PFSK-1 (cell line): ENCODE measurements around the gene MTUS2.

Experiments
- FOXP2 ChIP-seq: optimal IDR thresholded peaks from 2 replicates; pipeline ENCODE3; 2011; ENCODE audit warnings: borderline replicate concordance, control low read depth, inconsistent platforms; ENCODE audit not compliant: insufficient read depth; ENCODE audit errors: extremely low read length, extremely low read depth
- POLR2AphosphoS5 ChIP-seq: IDR thresholded peaks from 2 replicates; pipeline ENCODE4 v1.6.1; 2012; ENCODE audit warnings: low read depth, mild to moderate bottlenecking, control low read depth, low read length, moderate library complexity
- REST ChIP-seq, 2 experiments: IDR thresholded peaks; 2 replicates each; pipeline versions ENCODE4 v1.6.1 to v1.8.0; 2011 to 2012; ENCODE audit warnings: low read depth in 2 of 2, low read length in 2 of 2, control low read depth in 1 of 2, inconsistent platforms in 1 of 2, mild to moderate bottlenecking in 1 of 2, moderate library complexity in 1 of 2; ENCODE audit not compliant: insufficient read depth in 1 of 2
- SIN3A ChIP-seq: IDR thresholded peaks from 2 replicates; pipeline ENCODE4 v1.6.1; 2012; ENCODE audit warnings: mild to moderate bottlenecking, low read length, moderate library complexity, borderline replicate concordance; ENCODE audit not compliant: insufficient read depth
- TAF1 ChIP-seq: IDR thresholded peaks from 2 replicates; pipeline ENCODE4 v1.6.1; 2012; ENCODE audit warnings: low read length, control low read depth, borderline replicate concordance; ENCODE audit not compliant: insufficient read depth

The MTUS2 gene

GRCh38 chr13:29451976-29452375 lies 631.8 kb downstream of the MTUS2 start:
- no peak for TF ChIP-seq TAF1
- TF ChIP-seq SIN3A = no peak
- TF ChIP-seq FOXP2 = no peak
- TF ChIP-seq REST (IDR thresholded peaks at IDR 0.05; ENCODE audit: insufficient read depth in 1 of 2, low read depth in 2 of 2, low read length in 2 of 2) = no peak
- TF ChIP-seq POLR2AphosphoS5 = no peak

GRCh38 chr13:29452773-29453616 lies 632.9 kb downstream of the MTUS2 start:
- no peak for TF ChIP-seq POLR2AphosphoS5
- TF ChIP-seq FOXP2 = no peak
- TF ChIP-seq REST (IDR thresholded peaks at IDR 0.05; ENCODE audit: insufficient read depth in 1 of 2, low read depth in 2 of 2, low read length in 2 of 2) = no peak
- no peak for TF ChIP-seq TAF1
- no peak for TF ChIP-seq SIN3A

GRCh38 chr13:29453617-29454011 lies 633.5 kb downstream of the MTUS2 start:
- TF ChIP-seq REST (IDR thresholded peaks at IDR 0.05; ENCODE audit: insufficient read depth in 1 of 2, low read depth in 2 of 2, low read length in 2 of 2) (no peak), TAF1 (no peak), FOXP2 (no peak), POLR2AphosphoS5 (no peak), SIN3A (no peak)

- no peak for TF ChIP-seq TAF1
- TF ChIP-seq SIN3A = no peak
- no peak for TF ChIP-seq POLR2AphosphoS5
- no peak for TF ChIP-seq REST (IDR thresholded peaks at IDR 0.05; ENCODE audit: insufficient read depth in 1 of 2, low read depth in 2 of 2, low read length in 2 of 2)
- TF ChIP-seq FOXP2 = no peak
Observed at GRCh38 chr13:29454931-29455481, 634.9 kb downstream of the MTUS2 start.

- TF ChIP-seq FOXP2 = no peak
- TF ChIP-seq REST (IDR thresholded peaks at IDR 0.05; ENCODE audit: insufficient read depth in 1 of 2, low read depth in 2 of 2, low read length in 2 of 2) = no peak
- no peak for TF ChIP-seq SIN3A
- TF ChIP-seq POLR2AphosphoS5 = no peak
- TF ChIP-seq TAF1 = no peak
Observed at GRCh38 chr13:29456419-29456818, 636.3 kb downstream of the MTUS2 start.
